Sigmoid colon (tissue), 3 donors: Measurements from ENCODE around the gene CHKA.

Experiments used
- CTCF ChIP-seq, 4 experiments: fragments of 450-650 bp in 3 of 4; fragments of 200-600 bp in 1 of 4; IDR thresholded peaks; one replicate each; pipeline ENCODE4 v1.5.1; 2016 to 2019; ENCODE audit warnings: antibody characterized with exemption in 4 of 4, mild to moderate bottlenecking in 3 of 4, moderate library complexity in 2 of 4
- POLR2A ChIP-seq, 2 donors: fragments of 450-650 bp; IDR thresholded peaks; one replicate each; pipeline ENCODE4 v1.6.1; 2016; ENCODE audit warnings: antibody characterized with exemption in 2 of 2, mild to moderate bottlenecking in 2 of 2, moderate library complexity in 2 of 2

GRCh38 chr11:68061508-68061907 lies 59.7 kb downstream of the CHKA start:
- TF ChIP-seq POLR2A (IDR thresholded peaks at IDR 0.05) (no peak), CTCF (IDR thresholded peaks at IDR 0.05) (no peak)
